GM18498 (cell line): ENCODE measurements around the gene CAB39L.
"Not testable (repeated sequence)": the region's sequence is repeated elsewhere in the genome, so short reads cannot be mapped to it uniquely, and the experiment has no call there.

Experiments
- ATAC-seq: cut with Tn5 transposase; IDR thresholded peaks from one replicate; pipeline ENCODE4 v1.9.1; 2021; ENCODE audit warnings: mild to moderate bottlenecking, moderate library complexity; ENCODE audit not compliant: unreplicated experiment

Gene CAB39L

DNA sequence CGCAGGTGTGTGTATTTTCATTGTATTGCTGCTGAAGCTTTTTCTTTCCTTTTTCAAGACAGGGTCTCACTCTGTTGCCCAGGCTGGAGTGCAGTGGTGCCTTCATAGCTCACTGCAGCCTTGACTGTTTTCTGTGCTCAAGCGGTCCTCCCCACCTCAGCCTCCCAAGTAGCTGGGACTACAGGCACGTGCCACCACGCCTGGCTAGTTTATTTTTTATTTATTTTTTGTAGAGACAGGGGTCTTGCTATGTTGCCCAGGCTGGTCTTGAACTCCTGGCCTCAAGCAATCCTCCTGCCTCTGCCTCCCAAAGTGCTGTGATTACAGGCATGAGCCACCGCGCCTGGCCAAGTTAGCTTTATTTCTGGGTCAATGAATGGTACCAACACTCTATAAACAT, 149.1 kb downstream of the CAB39L start:
- ATAC-seq: not testable (repeated sequence)

- no peak for ATAC-seq
These were observed 150.9 kb downstream of the CAB39L start for GRCh38 chr13:49292742-49293486.

GRCh38 chr13:49288458-49288857, 155.4 kb downstream of the CAB39L start:
- no peak for ATAC-seq

DNA sequence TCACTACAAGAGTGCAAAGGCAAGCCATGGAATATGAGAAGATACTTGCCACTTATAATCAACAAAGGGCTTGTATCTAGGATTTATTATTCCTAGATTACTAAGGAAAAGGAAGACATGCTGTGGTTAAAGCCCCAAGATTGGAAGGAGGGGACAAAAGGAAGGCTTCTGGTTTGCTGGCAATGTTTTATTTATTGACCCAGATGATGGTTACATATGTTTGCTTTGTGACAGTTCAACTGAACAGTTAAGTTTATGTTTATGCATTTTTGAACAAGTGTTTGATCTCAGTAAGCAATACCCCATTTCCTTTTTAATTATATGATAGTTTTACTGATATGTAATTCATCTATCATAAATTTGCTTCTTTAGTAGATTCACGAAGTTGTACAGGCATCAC, 155.9 kb downstream of the CAB39L start:
- ATAC-seq: no peak

GRCh38 chr13:49279885-49280284, 164.0 kb downstream of the CAB39L start:
- no peak for ATAC-seq

GRCh38 chr13:49279112-49279511, 164.8 kb downstream of the CAB39L start:
- no peak for ATAC-seq

- ATAC-seq: no peak
These were observed 165.7 kb downstream of the CAB39L start for GRCh38 chr13:49278211-49278610.

GRCh38 chr13:49272296-49272695, 171.6 kb downstream of the CAB39L start:
- no peak for ATAC-seq

DNA sequence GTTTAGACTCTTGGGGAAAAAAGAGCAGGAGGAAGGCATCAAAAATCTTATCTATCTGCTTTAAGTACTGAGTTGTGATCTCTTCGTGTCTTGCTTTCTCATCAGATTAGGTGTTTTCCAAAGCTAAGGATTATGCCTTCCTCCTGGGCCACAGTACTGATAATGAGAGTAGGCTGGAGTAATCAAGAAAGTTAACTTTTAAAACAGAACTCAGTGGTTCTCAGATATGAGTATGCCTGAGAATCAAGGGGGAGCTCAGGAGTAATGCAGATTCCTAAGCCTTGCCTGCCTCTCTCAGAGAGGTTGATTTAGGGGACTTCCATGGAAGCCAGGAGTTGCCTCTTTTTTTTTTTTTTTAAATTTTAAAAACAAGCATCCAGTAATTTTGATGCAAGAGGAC, 172.6 kb downstream of the CAB39L start:
- ATAC-seq: no peak

DNA sequence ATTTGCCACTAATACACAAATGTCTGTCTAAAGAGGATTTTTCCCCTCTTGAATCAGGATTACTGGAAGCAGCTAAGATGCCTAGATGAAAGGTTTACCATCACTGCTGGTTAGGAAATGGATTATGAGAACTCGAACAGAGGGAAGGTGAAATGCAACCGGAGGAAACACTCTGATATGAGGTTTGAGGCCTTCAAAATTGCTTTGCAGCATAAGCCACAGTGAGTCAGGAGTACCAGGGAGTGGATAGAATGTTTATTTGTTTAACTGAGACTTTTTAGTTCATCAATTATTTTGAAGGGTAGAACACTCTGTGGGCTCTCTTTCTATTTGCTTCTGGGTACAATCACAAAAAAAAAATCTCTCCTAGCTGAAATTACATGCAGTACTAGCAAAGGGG, 178.0 kb downstream of the CAB39L start:
- no peak for ATAC-seq

DNA sequence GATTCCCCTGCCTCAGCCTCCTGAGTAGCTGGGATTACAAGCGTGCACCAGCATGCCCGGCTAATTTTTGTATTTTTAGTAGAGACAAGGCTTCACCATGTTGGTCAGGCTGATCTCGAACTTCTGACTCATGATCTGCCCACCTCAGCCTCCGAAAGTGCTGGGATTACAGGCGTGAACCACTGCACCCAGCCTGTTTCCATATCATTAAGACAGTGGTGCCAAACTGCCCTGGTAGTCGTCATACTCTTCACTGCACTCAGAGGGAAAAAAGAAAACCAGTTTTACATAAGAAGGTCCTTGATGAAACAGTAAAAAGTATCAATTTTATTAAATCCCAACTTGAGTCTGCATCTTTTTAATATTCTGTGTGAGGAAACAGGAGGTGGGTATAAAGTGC, 181.2 kb downstream of the CAB39L start:
- no peak for ATAC-seq

DNA sequence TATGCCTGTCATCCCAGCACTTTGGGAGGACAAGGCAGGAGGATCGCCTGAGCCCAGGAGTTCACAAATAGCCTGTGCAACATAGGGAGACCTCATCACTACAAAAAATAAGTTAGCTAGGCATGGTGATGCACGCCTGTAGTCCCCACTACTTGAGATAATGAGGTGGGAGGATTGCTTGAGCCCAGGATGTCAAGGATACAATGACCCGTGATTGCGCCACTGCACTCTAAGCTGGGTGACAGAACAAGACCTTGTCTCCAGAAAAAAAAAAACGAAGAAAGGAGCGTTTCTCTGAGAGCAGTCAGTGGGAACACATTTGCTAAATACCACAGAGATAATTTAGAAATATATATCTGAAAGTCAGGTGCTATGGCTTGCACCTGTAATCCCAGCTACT, 184.3 kb downstream of the CAB39L start:
- ATAC-seq: no peak
